Cardiac fibroblast (primary cell): ENCODE data around the gene PHKA1.

ENCODE experiments used
- DNase-seq, 2 donors: peaks; one replicate each; pipeline versions ENCODE4 v3.0.0 to v3.0.0-alpha.2; 2010; ENCODE audit warnings: low read depth in 2 of 2
- H3K4me3 ChIP-seq, 2 donors: replicated peaks in 1 of 2; 1 replicate in 1 of 2; 2 replicates in 1 of 2; pipeline ENCODE4 v1.5.1; 2011; ENCODE audit warnings: low read depth in 2 of 2, low read length in 2 of 2, mild to moderate bottlenecking in 2 of 2, moderate library complexity in 1 of 2
- TF ChIP-seq, protein P1 (sequence below): IDR thresholded peaks from one replicate; pipeline ENCODE4 v1.5.1; 2011; ENCODE audit warnings: low read depth, mild to moderate bottlenecking, low read length, inconsistent platforms

PHKA1 gene

DNA sequence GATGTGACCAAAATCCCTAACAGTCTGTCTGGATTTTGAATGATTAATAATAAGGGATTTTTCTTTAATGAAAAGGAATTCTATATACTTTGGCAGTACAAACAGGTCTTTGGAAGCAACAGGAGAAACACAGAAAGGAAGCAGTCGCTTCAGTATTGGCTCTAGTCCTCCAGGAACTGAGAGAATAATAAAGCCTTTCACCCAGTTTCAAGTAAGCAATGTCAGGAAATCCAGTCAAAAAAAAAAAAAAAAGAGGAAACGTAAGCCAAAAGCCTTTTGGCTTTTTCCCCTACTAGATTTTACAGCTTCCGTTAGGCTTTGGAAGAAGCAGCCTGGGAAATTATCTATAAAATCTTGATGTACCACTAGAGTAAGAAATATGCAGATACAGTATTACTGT lies 79.8 kb downstream of the PHKA1 start:
- peak; percentile 1 to 72 for DNase-seq
- TF ChIP-seq, protein P1, sequence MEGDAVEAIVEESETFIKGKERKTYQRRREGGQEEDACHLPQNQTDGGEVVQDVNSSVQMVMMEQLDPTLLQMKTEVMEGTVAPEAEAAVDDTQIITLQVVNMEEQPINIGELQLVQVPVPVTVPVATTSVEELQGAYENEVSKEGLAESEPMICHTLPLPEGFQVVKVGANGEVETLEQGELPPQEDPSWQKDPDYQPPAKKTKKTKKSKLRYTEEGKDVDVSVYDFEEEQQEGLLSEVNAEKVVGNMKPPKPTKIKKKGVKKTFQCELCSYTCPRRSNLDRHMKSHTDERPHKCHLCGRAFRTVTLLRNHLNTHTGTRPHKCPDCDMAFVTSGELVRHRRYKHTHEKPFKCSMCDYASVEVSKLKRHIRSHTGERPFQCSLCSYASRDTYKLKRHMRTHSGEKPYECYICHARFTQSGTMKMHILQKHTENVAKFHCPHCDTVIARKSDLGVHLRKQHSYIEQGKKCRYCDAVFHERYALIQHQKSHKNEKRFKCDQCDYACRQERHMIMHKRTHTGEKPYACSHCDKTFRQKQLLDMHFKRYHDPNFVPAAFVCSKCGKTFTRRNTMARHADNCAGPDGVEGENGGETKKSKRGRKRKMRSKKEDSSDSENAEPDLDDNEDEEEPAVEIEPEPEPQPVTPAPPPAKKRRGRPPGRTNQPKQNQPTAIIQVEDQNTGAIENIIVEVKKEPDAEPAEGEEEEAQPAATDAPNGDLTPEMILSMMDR: no peak
- H3K4me3 ChIP-seq: no peak overlapping the region

DNA sequence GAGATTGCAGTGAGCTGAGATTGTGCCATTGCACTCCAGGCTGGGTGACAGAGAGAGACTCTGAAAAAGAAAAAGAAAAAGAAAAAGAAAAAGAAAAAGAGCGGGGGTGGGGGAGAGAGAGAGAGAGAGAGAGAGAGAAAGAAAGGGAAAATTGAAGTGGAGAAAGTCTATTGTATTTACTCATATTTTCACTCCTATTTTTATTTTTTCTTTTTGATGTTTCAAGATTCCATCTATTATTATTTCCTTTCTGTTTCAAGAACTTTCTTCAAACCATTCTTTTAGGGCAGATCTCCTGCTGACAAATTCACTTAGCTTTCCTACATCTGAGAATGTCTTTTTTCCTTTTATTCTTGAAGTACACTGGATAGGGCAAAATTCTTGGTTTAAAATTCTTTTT lies 83.9 kb downstream of the PHKA1 start:
- TF ChIP-seq, protein P1: no peak
- DNase-seq: no peak
- H3K4me3 ChIP-seq: no peak overlapping the region

DNA sequence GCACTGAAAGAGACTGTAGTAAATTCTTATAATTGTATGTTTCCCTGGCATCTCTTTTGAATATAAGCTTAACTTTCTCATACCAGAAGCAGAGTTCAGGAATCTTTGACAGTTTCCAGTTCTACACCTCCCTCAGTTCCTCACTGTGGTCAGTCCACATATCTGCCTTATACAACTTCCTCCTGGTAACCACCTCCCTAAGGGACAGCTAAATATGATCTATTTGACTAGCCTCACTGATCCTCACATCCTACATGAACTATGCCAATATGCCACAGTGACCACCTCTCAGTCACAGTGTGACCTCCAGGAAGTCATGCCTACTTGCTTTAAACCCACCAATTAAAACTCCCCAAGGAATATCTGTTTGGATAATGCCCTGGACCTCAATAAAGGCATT lies 89.9 kb downstream of the PHKA1 start:
- no peak overlapping the region for H3K4me3 ChIP-seq
- TF ChIP-seq, protein P1: no peak
- no peak for DNase-seq

- H3K4me3 ChIP-seq: peak overlapping the region in 1 of 2 donors; percentile 41
- TF ChIP-seq, protein P1: no peak
- peak; percentile 67 to 68 for DNase-seq
These were observed 92.3 kb downstream of the PHKA1 start for GRCh38 chrX:72621625-72622485.

GRCh38 chrX:72621163-72621562 lies 92.9 kb downstream of the PHKA1 start:
- DNase-seq: no peak
- peak overlapping the region in 1 of 2 donors; percentile 41 for H3K4me3 ChIP-seq
- TF ChIP-seq, protein P1: no peak

DNA sequence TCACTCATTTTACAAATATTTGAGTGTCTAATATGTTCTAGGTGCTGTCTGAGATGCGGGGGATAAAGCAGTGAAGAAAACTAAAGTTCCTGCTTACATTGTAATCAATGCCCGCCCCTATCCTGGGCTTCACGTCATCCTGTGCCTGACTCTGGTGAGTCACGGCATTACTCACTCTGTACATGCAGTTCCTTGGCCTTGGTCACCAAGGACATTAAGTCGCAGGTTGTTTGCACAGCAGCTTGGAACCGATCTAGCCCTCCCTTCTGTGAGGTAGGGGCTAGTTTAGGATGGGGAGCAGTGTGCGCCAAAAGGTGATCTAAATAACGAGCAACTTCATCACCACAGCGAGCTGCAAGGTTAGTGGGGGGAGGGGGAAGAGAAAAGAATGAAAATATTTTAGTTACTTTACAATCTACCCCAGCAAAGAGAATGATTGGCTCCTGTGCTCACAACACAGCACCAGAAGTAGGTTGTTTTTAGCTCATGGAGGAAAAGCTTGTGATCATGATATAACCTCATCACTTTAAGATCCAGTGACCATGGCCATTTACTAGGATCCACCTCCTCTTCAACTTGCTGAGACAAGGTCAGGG lies 93.5 kb downstream of the PHKA1 start:
- DNase-seq: peak; percentile 87 to 89
- TF ChIP-seq, protein P1: no peak
- peak overlapping the region in 1 of 2 donors; percentile 41 for H3K4me3 ChIP-seq
